Caco-2 (cell line): Measurements from ENCODE around the gene SPDYE16. TPM values are rescaled to one million over a fixed set of nuclear protein-coding genes. Genes with fewer than 3 reads are reported as not detected.
"Not testable (repeated sequence)": the region's sequence is repeated elsewhere in the genome, so short reads cannot be mapped to it uniquely, and the experiment has no call there.

Experiments
- BruUV-seq: library from RNA; stranded (reverse); fragments of 400-500 nt; replicated peaks from 2 replicates; lab custom pipeline; 2021; lab: Mats Ljungman, UMichigan
- CTCF ChIA-PET: fragments of 300-600 bp; sonication (Branson Sonifier 250); formaldehyde crosslinking; loops from one replicate; lab custom pipeline; 2022; ENCODE audit warnings: antibody characterized with exemption; lab: Charles Lee
- POLR2A ChIA-PET: fragments of 300-600 bp; sonication (Branson Sonifier 250); formaldehyde crosslinking; loops from one replicate; lab custom pipeline; 2022; ENCODE audit warnings: antibody characterized with exemption; lab: Charles Lee
- DNase-seq, 2 experiments: peaks; one replicate each; pipeline versions ENCODE4 v3.0.0 to v3.0.0-alpha.2; 2020 to 2022
- H3K27me3 ChIP-seq: replicated peaks from 2 replicates; pipeline ENCODE4 v1.6.0; 2011; ENCODE audit warnings: low read length; ENCODE audit not compliant: control insufficient read depth, insufficient read depth
- H3K36me3 ChIP-seq: 2 replicates; pipeline ENCODE4 v1.5.1; 2011; ENCODE audit warnings: low read length; ENCODE audit not compliant: control insufficient read depth, insufficient read depth
- H3K4me1 ChIP-seq: fragments of 250-450 bp; sonication (Bioruptor Pico); 2 replicates; pipeline ENCODE4 v1.5.1; 2020; ENCODE audit warnings: mild to moderate bottlenecking
- H3K4me3 ChIP-seq: 2 replicates; pipeline ENCODE4 v1.5.1; 2011; ENCODE audit warnings: low read depth, mild to moderate bottlenecking, control low read depth, low read length
- H3K9me3 ChIP-seq: fragments of 250-450 bp; sonication (Bioruptor Pico); 2 replicates; pipeline ENCODE4 v1.5.1; 2020; ENCODE audit warnings: mild to moderate bottlenecking, moderate library complexity
- H3K27ac Mint-ChIP-seq: one replicate; pipeline ENCODE4 v1.8.0; 2022; ENCODE audit warnings: mixed read lengths; ENCODE audit not compliant: unreplicated experiment
- H3K27me3 Mint-ChIP-seq: one replicate; pipeline ENCODE4 v1.8.0; 2022; ENCODE audit warnings: mixed read lengths; ENCODE audit not compliant: insufficient read depth, unreplicated experiment
- H3K36me3 Mint-ChIP-seq: one replicate; pipeline ENCODE4 v1.8.0; 2022; ENCODE audit warnings: mild to moderate bottlenecking, mixed read lengths; ENCODE audit not compliant: insufficient read depth, unreplicated experiment
- H3K4me1 Mint-ChIP-seq: one replicate; pipeline ENCODE4 v1.8.0; 2022; ENCODE audit warnings: low read depth, mixed read lengths; ENCODE audit not compliant: unreplicated experiment
- H3K4me3 Mint-ChIP-seq: one replicate; pipeline ENCODE4 v1.8.0; 2022; ENCODE audit warnings: mild to moderate bottlenecking, moderate library complexity, mixed read lengths; ENCODE audit not compliant: unreplicated experiment
- H3K9me3 Mint-ChIP-seq: one replicate; pipeline ENCODE4 v1.8.0; 2022; ENCODE audit warnings: mixed read lengths; ENCODE audit not compliant: unreplicated experiment
- intact Hi-C: fragments of 100-400 bp; cut with micrococcal nuclease; formaldehyde crosslinking; loops from one replicate; pipeline ENCODE4 v1.10.0; 2022; ENCODE audit not compliant: unreplicated experiment
- total RNA-seq: library from RNA; stranded (reverse); gene quantifications from 2 replicates; pipeline ENCODE4 v1.2.3, GENCODE V29; 2022

The SPDYE16 gene
- total RNA-seq, 1 experiment from 2014 or later, result 0.34 TPM

- BruUV-seq, H3K4me3 Mint-ChIP-seq, H3K36me3 ChIP-seq, H3K27ac Mint-ChIP-seq, H3K9me3 ChIP-seq, DNase-seq, H3K4me1 ChIP-seq, H3K4me3 ChIP-seq, POLR2A ChIA-PET, CTCF ChIA-PET, H3K27me3 Mint-ChIP-seq, H3K36me3 Mint-ChIP-seq, H3K4me1 Mint-ChIP-seq, H3K27me3 ChIP-seq, intact Hi-C loops, H3K9me3 Mint-ChIP-seq: not testable (repeated sequence)
Measured at GRCh38 chr7:76502224-76502623, 40.9 kb downstream of the SPDYE16 start.

GRCh38 chr7:76499924-76500241 is 43.2 kb downstream of the SPDYE16 start:
- H3K36me3 Mint-ChIP-seq, CTCF ChIA-PET, H3K4me3 ChIP-seq, H3K27ac Mint-ChIP-seq, H3K4me1 Mint-ChIP-seq, DNase-seq, H3K4me1 ChIP-seq, H3K4me3 Mint-ChIP-seq, H3K27me3 ChIP-seq, H3K9me3 Mint-ChIP-seq, H3K9me3 ChIP-seq, H3K36me3 ChIP-seq, POLR2A ChIA-PET, intact Hi-C loops, H3K27me3 Mint-ChIP-seq, BruUV-seq: not testable (repeated sequence)

DNA sequence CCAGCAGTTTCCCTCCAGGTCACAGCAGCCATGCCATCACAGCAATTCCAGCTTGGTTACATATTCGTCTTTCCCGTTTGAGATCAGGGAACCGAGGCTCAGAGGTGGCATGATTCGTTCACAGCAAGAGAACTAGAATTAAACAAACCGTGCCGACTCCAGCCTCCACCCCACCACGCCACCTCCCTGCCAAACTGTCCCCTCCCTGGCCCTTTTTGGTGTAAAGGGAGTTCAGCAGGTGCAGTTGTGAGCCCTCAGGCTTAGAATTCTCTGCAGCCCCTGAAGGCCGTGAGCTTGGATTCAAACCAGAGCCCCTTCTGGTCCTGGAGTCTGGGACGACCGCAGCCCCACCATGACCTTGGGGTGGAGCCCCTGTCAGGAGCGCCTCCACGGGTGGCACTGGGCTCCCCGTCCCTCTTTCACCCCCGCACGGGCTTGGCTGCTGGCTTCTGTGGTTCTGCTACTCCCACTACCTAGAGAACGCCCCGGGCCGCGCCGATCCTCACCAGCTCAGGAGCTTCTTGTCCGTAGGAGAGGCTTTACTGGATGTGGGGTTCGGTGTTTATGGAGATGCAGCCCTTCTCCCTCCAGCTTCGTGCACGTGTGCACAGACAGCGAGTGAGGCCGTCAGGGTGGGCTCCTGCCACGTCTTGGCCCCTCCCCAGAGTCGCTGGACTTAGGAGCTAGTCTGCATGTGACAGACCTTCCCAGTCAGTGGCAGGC is 43.7 kb downstream of the SPDYE16 start:
- not testable (repeated sequence) for BruUV-seq, H3K4me1 ChIP-seq

DNA sequence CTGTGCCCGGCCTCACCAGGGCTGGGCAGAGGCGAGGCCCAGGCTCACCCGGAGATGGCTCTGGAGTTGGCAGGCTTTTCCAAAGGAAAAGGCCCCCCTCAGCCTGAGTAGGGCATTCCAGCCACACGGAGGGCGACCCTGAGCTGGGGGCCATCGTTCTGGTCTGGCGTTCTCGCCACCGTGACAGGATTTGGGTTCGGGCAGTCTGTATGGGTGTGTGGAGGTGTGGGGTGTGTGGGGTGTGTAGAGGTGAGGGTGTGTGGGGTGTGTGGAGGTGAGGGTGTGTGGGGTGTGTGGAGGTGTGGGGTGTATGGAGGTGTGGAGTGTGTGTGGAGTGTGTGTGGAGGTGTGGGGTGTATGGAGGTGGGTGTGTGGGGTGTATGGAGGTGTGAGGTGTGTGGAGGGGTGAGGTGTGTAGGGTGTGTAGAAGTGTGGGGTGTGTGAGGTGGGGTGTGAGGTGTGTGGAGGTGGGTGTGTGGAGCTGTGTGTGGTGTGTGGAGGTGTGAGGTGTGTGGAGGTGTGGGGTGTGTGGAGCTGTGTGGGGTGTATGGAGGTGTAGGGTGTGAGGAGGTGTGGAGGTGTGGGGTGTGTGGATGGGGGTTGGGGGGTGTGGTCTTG is 44.4 kb downstream of the SPDYE16 start:
- POLR2A ChIA-PET, H3K36me3 Mint-ChIP-seq, H3K27me3 Mint-ChIP-seq, H3K4me1 ChIP-seq, H3K27ac Mint-ChIP-seq, CTCF ChIA-PET, H3K9me3 Mint-ChIP-seq, H3K36me3 ChIP-seq, H3K27me3 ChIP-seq, intact Hi-C loops, BruUV-seq, H3K4me3 ChIP-seq, H3K4me1 Mint-ChIP-seq, DNase-seq, H3K9me3 ChIP-seq, H3K4me3 Mint-ChIP-seq: not testable (repeated sequence)

More for the DNA sequence above, 43.7 kb downstream of the SPDYE16 start:
- DNase-seq, H3K36me3 ChIP-seq, H3K27me3 Mint-ChIP-seq, H3K9me3 ChIP-seq, H3K27ac Mint-ChIP-seq, H3K9me3 Mint-ChIP-seq, H3K27me3 ChIP-seq, H3K4me1 Mint-ChIP-seq, H3K4me3 Mint-ChIP-seq, H3K36me3 Mint-ChIP-seq, H3K4me3 ChIP-seq, intact Hi-C loops, CTCF ChIA-PET, POLR2A ChIA-PET: not testable (repeated sequence)

GRCh38 chr7:76497918-76498582 is 45.0 kb downstream of the SPDYE16 start:
- DNase-seq, CTCF ChIA-PET, H3K36me3 ChIP-seq, H3K4me1 ChIP-seq, H3K27ac Mint-ChIP-seq, H3K4me3 Mint-ChIP-seq, H3K9me3 Mint-ChIP-seq, POLR2A ChIA-PET, H3K4me1 Mint-ChIP-seq, H3K27me3 ChIP-seq, H3K4me3 ChIP-seq, H3K36me3 Mint-ChIP-seq, H3K27me3 Mint-ChIP-seq, H3K9me3 ChIP-seq, BruUV-seq, intact Hi-C loops: not testable (repeated sequence)

- CTCF ChIA-PET, H3K36me3 Mint-ChIP-seq, intact Hi-C loops, H3K27me3 Mint-ChIP-seq, H3K27ac Mint-ChIP-seq, H3K4me3 Mint-ChIP-seq, H3K4me1 ChIP-seq, DNase-seq, BruUV-seq, H3K9me3 ChIP-seq, POLR2A ChIA-PET, H3K9me3 Mint-ChIP-seq, H3K4me3 ChIP-seq, H3K27me3 ChIP-seq, H3K36me3 ChIP-seq, H3K4me1 Mint-ChIP-seq: not testable (repeated sequence)
Measured at GRCh38 chr7:76495717-76496116, 47.4 kb downstream of the SPDYE16 start.

DNA sequence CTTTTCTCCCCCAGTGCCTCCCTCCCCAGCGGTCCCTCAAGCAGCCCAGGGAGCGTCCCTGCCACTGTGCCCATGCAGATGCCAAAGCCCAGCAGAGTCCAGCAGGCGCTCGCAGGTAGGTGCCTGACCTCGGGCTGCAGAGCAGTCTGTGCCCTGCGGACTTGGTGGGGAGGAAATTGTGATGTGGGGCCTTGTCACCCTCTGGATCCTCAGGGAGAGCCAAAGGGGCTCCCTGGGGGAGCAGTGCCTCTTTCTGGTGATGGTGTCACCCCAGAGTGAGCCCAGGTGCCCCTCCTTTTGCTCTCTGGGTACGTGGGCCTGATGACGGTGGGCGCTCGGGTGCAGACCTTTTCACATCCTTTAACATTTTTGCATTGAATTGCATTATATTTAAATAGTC is 51.0 kb downstream of the SPDYE16 start:
- BruUV-seq, H3K4me1 ChIP-seq, CTCF ChIA-PET, H3K27me3 Mint-ChIP-seq, H3K36me3 Mint-ChIP-seq, POLR2A ChIA-PET, intact Hi-C loops, H3K9me3 ChIP-seq, DNase-seq, H3K9me3 Mint-ChIP-seq, H3K4me3 Mint-ChIP-seq, H3K4me1 Mint-ChIP-seq, H3K27me3 ChIP-seq, H3K36me3 ChIP-seq, H3K4me3 ChIP-seq, H3K27ac Mint-ChIP-seq: not testable (repeated sequence)
